H9 (cell line): Measurements from ENCODE around the gene CFAP73. TPM values are rescaled to one million over a fixed set of nuclear protein-coding genes. Genes with fewer than 3 reads are reported as not detected.

Experiments used
- DNase-seq: peaks from one replicate; pipeline ENCODE4 v3.0.0-alpha.2; 2017
- H2AFZ ChIP-seq: one replicate; pipeline ENCODE4 v1.6.1; 2013; ENCODE audit warnings: mild to moderate bottlenecking, low read length, control low read depth, moderate library complexity
- H2AK5ac ChIP-seq: 2 replicates; pipeline ENCODE4 v1.6.1; 2013; ENCODE audit warnings: low read length, control low read depth, mixed read lengths; ENCODE audit not compliant: insufficient read length
- H2BK120ac ChIP-seq: one replicate; pipeline ENCODE4 v1.6.1; 2013; ENCODE audit warnings: low read depth, mild to moderate bottlenecking, low read length, control low read depth, inconsistent platforms; ENCODE audit not compliant: poor library complexity, severe bottlenecking
- H2BK12ac ChIP-seq: 2 replicates; pipeline ENCODE4 v1.6.1; 2013; ENCODE audit warnings: low read length, control low read depth, mixed read lengths, low read depth; ENCODE audit not compliant: insufficient read length
- H2BK15ac ChIP-seq: 2 replicates; pipeline ENCODE4 v1.6.1; 2013; ENCODE audit warnings: low read depth, low read length, control low read depth
- H2BK20ac ChIP-seq: one replicate; pipeline ENCODE4 v1.6.1; 2013; ENCODE audit warnings: low read depth, mild to moderate bottlenecking, low read length, control low read depth, inconsistent platforms; ENCODE audit not compliant: poor library complexity, severe bottlenecking
- H2BK5ac ChIP-seq: 2 replicates; pipeline ENCODE4 v1.6.1; 2013; ENCODE audit warnings: low read length, control low read depth, mixed read lengths; ENCODE audit not compliant: insufficient read length
- H3K14ac ChIP-seq: 2 replicates; pipeline ENCODE4 v1.6.1; 2013; ENCODE audit warnings: low read length, control low read depth; ENCODE audit not compliant: insufficient read depth
- H3K18ac ChIP-seq: 2 replicates; pipeline ENCODE4 v1.6.1; 2013; ENCODE audit warnings: low read depth, mild to moderate bottlenecking, mixed read lengths, low read length, control low read depth; ENCODE audit not compliant: insufficient read length
- H3K23ac ChIP-seq: 2 replicates; pipeline ENCODE4 v1.6.1; 2013; ENCODE audit warnings: low read length, control low read depth, mixed read lengths, low read depth; ENCODE audit not compliant: insufficient read length
- H3K23me2 ChIP-seq: 2 replicates; pipeline ENCODE4 v1.6.1; 2013; ENCODE audit warnings: low read depth, mild to moderate bottlenecking, mixed read lengths, low read length, control low read depth; ENCODE audit not compliant: insufficient read length, poor library complexity, severe bottlenecking
- H3K27ac ChIP-seq: 2 replicates; pipeline ENCODE4 v1.5.1; 2013; ENCODE audit warnings: low read length, control low read depth, mixed read lengths, low read depth; ENCODE audit not compliant: insufficient read length
- H3K27me3 ChIP-seq: 2 replicates; pipeline ENCODE4 v1.6.1; 2013; ENCODE audit warnings: low read length, control low read depth, inconsistent platforms; ENCODE audit not compliant: insufficient read depth
- H3K4ac ChIP-seq: 2 replicates; pipeline ENCODE4 v1.6.1; 2013; ENCODE audit warnings: low read depth, mild to moderate bottlenecking, control low read depth, inconsistent platforms, low read length, moderate library complexity
- H3K4me1 ChIP-seq: 2 replicates; pipeline ENCODE4 v1.6.1; 2013; ENCODE audit warnings: low read length, control low read depth, inconsistent platforms; ENCODE audit not compliant: insufficient read depth
- H3K4me2 ChIP-seq: 2 replicates; pipeline ENCODE4 v1.6.1; 2013; ENCODE audit warnings: low read length, control low read depth, mixed read lengths; ENCODE audit not compliant: insufficient read length, insufficient read depth
- H3K56ac ChIP-seq: 2 replicates; pipeline ENCODE4 v1.6.1; 2013; ENCODE audit warnings: low read depth, mild to moderate bottlenecking, mixed read lengths, low read length, control low read depth; ENCODE audit not compliant: insufficient read length
- H3K79me1 ChIP-seq: 2 replicates; pipeline ENCODE4 v1.6.1; 2013; ENCODE audit warnings: low read depth, mild to moderate bottlenecking, moderate library complexity, low read length, control low read depth, inconsistent platforms; ENCODE audit not compliant: insufficient read depth, poor library complexity, severe bottlenecking
- H3K79me2 ChIP-seq: 2 replicates; pipeline ENCODE4 v1.6.1; 2013; ENCODE audit warnings: low read length, control low read depth, inconsistent platforms; ENCODE audit not compliant: insufficient read depth
- H3K9ac ChIP-seq: 2 replicates; pipeline ENCODE4 v1.6.1; 2013; ENCODE audit warnings: low read length, control low read depth, mixed read lengths; ENCODE audit not compliant: insufficient read length; ENCODE audit errors: extremely low read depth
- H3K9me3 ChIP-seq: one replicate; pipeline ENCODE4 v1.6.1; 2013; ENCODE audit warnings: low read depth, low read length, inconsistent platforms; ENCODE audit not compliant: control insufficient read depth
- H3T11ph ChIP-seq: one replicate; pipeline ENCODE4 v1.6.1; 2013; ENCODE audit warnings: mild to moderate bottlenecking, low read length, control low read depth, inconsistent platforms
- H4K20me1 ChIP-seq: one replicate; pipeline ENCODE4 v1.6.1; 2013; ENCODE audit not compliant: control insufficient read depth, insufficient read length, insufficient read depth
- H4K5ac ChIP-seq: 2 replicates; pipeline ENCODE4 v1.6.1; 2013; ENCODE audit warnings: low read depth, mild to moderate bottlenecking, mixed read lengths, low read length, control low read depth; ENCODE audit not compliant: insufficient read length
- H4K8ac ChIP-seq: replicated peaks from 2 replicates; pipeline ENCODE4 v1.6.1; 2013; ENCODE audit warnings: low read length, control low read depth, mixed read lengths, low read depth; ENCODE audit not compliant: insufficient read length
- H4K91ac ChIP-seq: 2 replicates; pipeline ENCODE4 v1.6.1; 2013; ENCODE audit warnings: low read depth, mild to moderate bottlenecking, moderate library complexity, mixed read lengths, low read length, control low read depth; ENCODE audit not compliant: insufficient read length
- H3K27ac Mint-ChIP-seq, 3 experiments: 2 replicates in 2 of 3; 3 replicates in 1 of 3; pipeline ENCODE4 v1.8.0; 2020 to 2021; ENCODE audit warnings: mixed read lengths in 3 of 3, mild to moderate bottlenecking in 1 of 3, moderate library complexity in 1 of 3
- H3K27me3 Mint-ChIP-seq: 2 replicates; pipeline ENCODE4 v1.8.0; 2021; ENCODE audit warnings: low read depth, mild to moderate bottlenecking, moderate library complexity, mixed read lengths
- H3K36me3 Mint-ChIP-seq, 3 experiments: 2 replicates in 2 of 3; 3 replicates in 1 of 3; pipeline ENCODE4 v1.8.0; 2020 to 2021; ENCODE audit warnings: low read depth in 3 of 3, mixed read lengths in 3 of 3; ENCODE audit not compliant: insufficient read depth in 1 of 3
- H3K4me1 Mint-ChIP-seq, 2 experiments: 2 replicates each; pipeline ENCODE4 v1.8.0; 2020; ENCODE audit warnings: mixed read lengths in 2 of 2
- H3K4me3 Mint-ChIP-seq, 2 experiments: 2 replicates in 1 of 2; 3 replicates in 1 of 2; pipeline ENCODE4 v1.8.0; 2020 to 2021; ENCODE audit warnings: mild to moderate bottlenecking in 2 of 2, mixed read lengths in 2 of 2, moderate library complexity in 1 of 2
- H3K9me3 Mint-ChIP-seq, 2 experiments: 2 replicates in 1 of 2; 3 replicates in 1 of 2; pipeline ENCODE4 v1.8.0; 2020; ENCODE audit warnings: mild to moderate bottlenecking in 2 of 2, mixed read lengths in 2 of 2, moderate library complexity in 1 of 2
- CTCF ChIP-seq: fragments of 200-600 bp; sonication (generic); conservative IDR thresholded peaks from 3 replicates; pipeline ENCODE4 v1.8.0; 2021; ENCODE audit warnings: antibody characterized with exemption, mild to moderate bottlenecking
- WGBS: extraction: QIAGEN DNeasy Blood & Tissue Kit; methylation state at CpG from one replicate; pipeline ENCODE4 v1.1.7; 2013; ENCODE audit warnings: missing lambda C conversion rate, low lambda C conversion rate, mixed read lengths; ENCODE audit not compliant: insufficient read length; ENCODE audit errors: extremely low coverage; 5-methylcytosine and 5-hydroxymethylcytosine counted together
- total RNA-seq: library from RNA; stranded (reverse); gene quantifications from 2 replicates; pipeline ENCODE4 v1.2.1, GENCODE V29; 2021

Gene CFAP73
- total RNA-seq, 1 experiment from 2014 or later: not detected

GRCh38 chr12:113172185-113172584 is 22.7 kb downstream of the CFAP73 start:
- H4K20me1 ChIP-seq: no peaks in the 10 kb centered on the region
- no peak overlapping the region for H3K9ac ChIP-seq
- no peak overlapping the region for H3K27ac ChIP-seq
- H3T11ph ChIP-seq: no peak overlapping the region
- no peak overlapping the region for H4K91ac ChIP-seq
- no peak overlapping the region for H3K27ac Mint-ChIP-seq
- H3K4ac ChIP-seq: no peak overlapping the region
- H2BK15ac ChIP-seq: no peak overlapping the region
- H3K4me3 Mint-ChIP-seq: no peak overlapping the region
- no peaks in the 10 kb centered on the region for H3K79me2 ChIP-seq
- no CpG with 5 or more reads among the region's 20 CpGs for WGBS
- H4K8ac ChIP-seq: no peak overlapping the region
- H3K27me3 Mint-ChIP-seq: no peaks in the 10 kb centered on the region
- H2AK5ac ChIP-seq: no peak overlapping the region
- H2BK120ac ChIP-seq: no peak overlapping the region
- TF ChIP-seq CTCF: no peak
- no peaks in the 10 kb centered on the region for H3K4me1 ChIP-seq
- H2AFZ ChIP-seq: no peak overlapping the region
- H3K79me1 ChIP-seq: no peaks in the 10 kb centered on the region
- no peak overlapping the region for H3K23ac ChIP-seq
- H3K4me1 Mint-ChIP-seq: no peaks in the 10 kb centered on the region
- no peak for DNase-seq
- H3K56ac ChIP-seq: no peak overlapping the region
- no peaks in the 10 kb centered on the region for H3K23me2 ChIP-seq
- H3K9me3 Mint-ChIP-seq: no peaks in the 10 kb centered on the region
- no peak overlapping the region for H2BK5ac ChIP-seq
- no peak overlapping the region for H2BK20ac ChIP-seq
- H3K14ac ChIP-seq: no peak overlapping the region; the same call in 1 of the 2 replicates
- H3K9me3 ChIP-seq: no peaks in the 10 kb centered on the region
- no peak overlapping the region for H2BK12ac ChIP-seq
- no peak overlapping the region for H4K5ac ChIP-seq
- H3K18ac ChIP-seq: no peak overlapping the region
- H3K4me2 ChIP-seq: no peak overlapping the region
- H3K36me3 Mint-ChIP-seq: peaks cover 54 to 81% (median 77%) of the 10 kb centered on the region in 3 experiments; a peak in 6 of 7 replicates
- no peaks in the 10 kb centered on the region for H3K27me3 ChIP-seq
